SU-DHL-6 (cell line): ENCODE measurements around the gene OMA1.

Experiments
- H2AFZ ChIP-seq: fragments of 200-600 bp; sonication (generic); 2 replicates; pipeline ENCODE4 v1.6.1; 2014; ENCODE audit warnings: low read depth, mild to moderate bottlenecking, moderate library complexity, mixed read lengths, antibody characterized with exemption, low read length; ENCODE audit not compliant: severe bottlenecking
- H3F3A ChIP-seq: fragments of 200-600 bp; shearing (Covaris generic); 2 replicates; pipeline ENCODE4 v1.6.0; 2016; ENCODE audit warnings: antibody characterized with exemption, mild to moderate bottlenecking; ENCODE audit not compliant: insufficient read depth
- H3K27ac ChIP-seq: fragments of 200-600 bp; sonication (generic); 2 replicates; pipeline ENCODE4 v1.5.1; 2016; ENCODE audit warnings: low read depth, mild to moderate bottlenecking, low read length, moderate library complexity, mixed read lengths
- H3K27me3 ChIP-seq: fragments of 200-600 bp; sonication (generic), shearing (Covaris generic); 2 replicates; pipeline ENCODE4 v1.6.0; 2014; ENCODE audit warnings: mild to moderate bottlenecking, low read length
- H3K36me3 ChIP-seq: fragments of 200-600 bp; sonication (generic); 2 replicates; pipeline ENCODE4 v1.6.1; 2014; ENCODE audit warnings: mild to moderate bottlenecking, low read length, mixed read lengths
- H3K4me2 ChIP-seq: fragments of 300-600, 200-600 bp; shearing (Covaris generic), sonication (generic); 2 replicates; pipeline ENCODE4 v1.6.0; 2014; ENCODE audit warnings: low read length, low read depth, mild to moderate bottlenecking; ENCODE audit not compliant: poor library complexity, severe bottlenecking
- H3K4me3 ChIP-seq: fragments of 200-600 bp; sonication (generic); 2 replicates; pipeline ENCODE4 v1.5.1; 2014; ENCODE audit warnings: antibody characterized with exemption, low read length, mild to moderate bottlenecking, mixed read lengths; ENCODE audit not compliant: insufficient read depth, poor library complexity, severe bottlenecking
- H3K79me2 ChIP-seq: fragments of 200-600 bp; sonication (generic); 2 replicates; pipeline ENCODE4 v1.6.1; 2014; ENCODE audit warnings: mild to moderate bottlenecking, low read length, moderate library complexity; ENCODE audit not compliant: insufficient read depth
- H3K9ac ChIP-seq: fragments of 200-600 bp; sonication (generic); 2 replicates; pipeline ENCODE4 v1.7.0; 2014; ENCODE audit warnings: mild to moderate bottlenecking, low read length
- H3K9me2 ChIP-seq: fragments of 200-600 bp; sonication (generic); replicated peaks from 2 replicates; pipeline ENCODE4 v1.6.1; 2014; ENCODE audit warnings: low read length; ENCODE audit not compliant: insufficient read depth
- H3K9me3 ChIP-seq: fragments of 200-600 bp; sonication (generic); 2 replicates; pipeline ENCODE4 v1.6.1; 2014; ENCODE audit warnings: low read length, mixed read lengths; ENCODE audit not compliant: insufficient read depth
- H4K20me1 ChIP-seq: fragments of 200-600 bp; sonication (generic); 2 replicates; pipeline ENCODE4 v1.6.1; 2014; ENCODE audit warnings: low read depth, mild to moderate bottlenecking, antibody characterized with exemption, low read length, moderate library complexity, mixed read lengths
- CTCF ChIP-seq: fragments of 200-600 bp; sonication (generic); IDR thresholded peaks from one replicate; pipeline ENCODE4 v1.5.1; 2017; ENCODE audit warnings: antibody characterized with exemption, mild to moderate bottlenecking, low read length, moderate library complexity; ENCODE audit not compliant: insufficient read depth, poor library complexity, severe bottlenecking
- EZH2phosphoT487 ChIP-seq: fragments of 200-600 bp; sonication (generic), shearing (Covaris generic); conservative IDR thresholded peaks from 2 replicates; pipeline ENCODE4 v1.6.1; 2018; ENCODE audit warnings: mild to moderate bottlenecking, antibody characterized with exemption, low read length, moderate library complexity, mixed read lengths

OMA1 gene

GRCh38 chr1:58548371-58548770, 1.8 kb upstream of the OMA1 start:
- no peak overlapping the region for H3K9ac ChIP-seq
- no peak overlapping the region for H3K4me3 ChIP-seq
- H3K79me2 ChIP-seq = peaks cover 19% of the 10 kb centered on the region
- H3F3A ChIP-seq = 0 out of 2 replicates have a peak, but pooled peaks cover 3% of the 10 kb centered on the region
- no peaks in the 10 kb centered on the region for H3K27me3 ChIP-seq
- no peak overlapping the region for H3K4me2 ChIP-seq
- TF ChIP-seq CTCF (no peak), EZH2phosphoT487 (no peak)
- no peaks in the 10 kb centered on the region for H3K9me2 ChIP-seq
- H2AFZ ChIP-seq = no peak overlapping the region
- no peak overlapping the region for H3K27ac ChIP-seq
- H3K9me3 ChIP-seq = no peaks in the 10 kb centered on the region
- no peaks in the 10 kb centered on the region for H3K36me3 ChIP-seq
- H4K20me1 ChIP-seq = no peaks in the 10 kb centered on the region

- TF ChIP-seq CTCF (no peak), EZH2phosphoT487 (no peak)
- H3K27me3 ChIP-seq = no peaks in the 10 kb centered on the region
- no peaks in the 10 kb centered on the region for H3K9me2 ChIP-seq
- no peaks in the 10 kb centered on the region for H4K20me1 ChIP-seq
- peak overlapping the region; percentile 66 for H3K4me2 ChIP-seq
- H3K9me3 ChIP-seq = no peaks in the 10 kb centered on the region
- peaks cover 28% of the 10 kb centered on the region for H3K79me2 ChIP-seq
- H3F3A ChIP-seq = peaks cover 3% of the 10 kb centered on the region; the same call in 1 of the 2 replicates
- H3K4me3 ChIP-seq = peak overlapping the region; percentile 91
- peak overlapping the region; percentile 55 for H3K27ac ChIP-seq
- no peaks in the 10 kb centered on the region for H3K36me3 ChIP-seq
- H2AFZ ChIP-seq = peak overlapping the region; percentile 25
- peak overlapping the region; percentile 78 for H3K9ac ChIP-seq
Measured at GRCh38 chr1:58545591-58546519, 671 bp downstream of the OMA1 start.

- no peak for TF ChIP-seq CTCF
- no peaks in the 10 kb centered on the region for H4K20me1 ChIP-seq
- H3K36me3 ChIP-seq = peaks cover 2% of the 10 kb centered on the region; the same call in 1 of the 2 replicates
- no peak overlapping the region for H3K27ac ChIP-seq
- no peak overlapping the region for H3K4me2 ChIP-seq
- peaks cover 28% of the 10 kb centered on the region for H3K79me2 ChIP-seq
- H3F3A ChIP-seq = peaks cover 3% of the 10 kb centered on the region; the same call in 1 of the 2 replicates
- H2AFZ ChIP-seq = no peak overlapping the region
- H3K4me3 ChIP-seq = no peak overlapping the region
- H3K9me3 ChIP-seq = no peaks in the 10 kb centered on the region
- H3K9ac ChIP-seq = no peak overlapping the region
- H3K9me2 ChIP-seq = no peaks in the 10 kb centered on the region
- no peaks in the 10 kb centered on the region for H3K27me3 ChIP-seq
Measured at GRCh38 chr1:58543260-58543659, 3.3 kb downstream of the OMA1 start.
